HG03064 (cell line): ENCODE measurements around the gene PEX10.

Experiments
- ATAC-seq: cut with Tn5 transposase; IDR thresholded peaks from one replicate; pipeline ENCODE4 v1.9.1; 2021; ENCODE audit warnings: low read depth; ENCODE audit not compliant: unreplicated experiment

PEX10 gene

GRCh38 chr1:2406451-2407041 is 5.8 kb downstream of the PEX10 start:
- no peak for ATAC-seq

- no peak for ATAC-seq
Observed at GRCh38 chr1:2405588-2406295, 6.6 kb downstream of the PEX10 start.

GRCh38 chr1:2404890-2405511 is 7.4 kb downstream of the PEX10 start:
- no peak for ATAC-seq

- no peak for ATAC-seq
Observed at GRCh38 chr1:2404142-2404889, 8.0 kb downstream of the PEX10 start.

- no peak for ATAC-seq
Observed at GRCh38 chr1:2403273-2403672, 9.1 kb downstream of the PEX10 start.

GRCh38 chr1:2402420-2402819 is 9.9 kb downstream of the PEX10 start:
- ATAC-seq: no peak

GRCh38 chr1:2400950-2401649 is 11.3 kb downstream of the PEX10 start:
- no peak for ATAC-seq

- no peak for ATAC-seq
Observed at GRCh38 chr1:2400576-2400909, 11.8 kb downstream of the PEX10 start.

GRCh38 chr1:2399890-2400575 is 12.3 kb downstream of the PEX10 start:
- ATAC-seq: no peak

GRCh38 chr1:2398871-2399270 is 13.5 kb downstream of the PEX10 start:
- ATAC-seq: no peak

- ATAC-seq: no peak
Observed at GRCh38 chr1:2397007-2397679, 15.2 kb downstream of the PEX10 start.

- ATAC-seq: no peak
Observed at GRCh38 chr1:2396476-2396875, 15.9 kb downstream of the PEX10 start.

- ATAC-seq: no peak
Observed at GRCh38 chr1:2396059-2396458, 16.3 kb downstream of the PEX10 start.

- no peak for ATAC-seq
Observed at GRCh38 chr1:2395245-2395644, 17.1 kb downstream of the PEX10 start.

GRCh38 chr1:2394761-2395160 is 17.6 kb downstream of the PEX10 start:
- ATAC-seq: no peak

GRCh38 chr1:2394220-2394619 is 18.1 kb downstream of the PEX10 start:
- ATAC-seq: no peak

- no peak for ATAC-seq
Observed at GRCh38 chr1:2393471-2393877, 18.9 kb downstream of the PEX10 start.

GRCh38 chr1:2392686-2393085 is 19.7 kb downstream of the PEX10 start:
- no peak for ATAC-seq

- no peak for ATAC-seq
Observed at GRCh38 chr1:2391931-2392509, 20.3 kb downstream of the PEX10 start.
